ENCODE data around the gene DHRS1.

GRCh38 chr14:24310646-24311604, 11.3 kb upstream of the DHRS1 start, which contains the start of gene LTB4R:
- TF ChIP-seq CTCF (IDR thresholded peaks at IDR 0.05; ENCODE audit: low read depth, low read length) = no peak
- no peak for TF ChIP-seq EZH2phosphoT487 (IDR thresholded peaks at IDR 0.05; ENCODE audit: low read depth)

Measured in OCI-LY3 (cell line).